Left lung (tissue), 10 donors: ENCODE data around the gene ATN1. TPM values are rescaled to one million over a fixed set of nuclear protein-coding genes. Genes with fewer than 3 reads are reported as not detected.

Experiments
- ATAC-seq: fragments of 200-7000 bp; cut with Tn5 transposase; one replicate; pipeline ENCODE4 v1.9.1; 2020; ENCODE audit warnings: moderate library complexity
- DNase-seq, 4 donors: peaks; one replicate each; pipeline ENCODE4 v3.0.0-alpha.2; 2013 to 2020
- H3K27ac ChIP-seq, 2 donors: fragments of 200-600 bp; sonication (generic) in 1 of 2; one replicate each; pipeline versions ENCODE4 v1.5.0 to v1.8.0; 2020 to 2021
- H3K27me3 ChIP-seq, 2 donors: fragments of 200-600 bp; sonication (generic) in 1 of 2; one replicate each; pipeline versions ENCODE4 v1.5.0 to v1.8.0; 2020 to 2021
- H3K36me3 ChIP-seq, 2 donors: fragments of 200-600 bp; sonication (generic) in 1 of 2; one replicate each; pipeline versions ENCODE4 v1.5.0 to v1.8.0; 2020 to 2021
- H3K4me1 ChIP-seq, 2 donors: fragments of 200-600 bp; one replicate each; pipeline ENCODE4 v1.8.0; 2021
- H3K4me3 ChIP-seq, 2 donors: fragments of 200-600 bp; sonication (generic) in 1 of 2; one replicate each; pipeline versions ENCODE4 v1.5.0 to v1.8.0; 2020 to 2021; ENCODE audit warnings: mild to moderate bottlenecking in 1 of 2
- H3K9me3 ChIP-seq, 2 donors: fragments of 200-600 bp; sonication (generic) in 1 of 2; one replicate each; pipeline versions ENCODE4 v1.5.0 to v1.8.0; 2020 to 2021
- intact Hi-C, 2 donors: fragments of 100-400 bp; cut with DNase I; formaldehyde crosslinking; loops; one replicate each; pipeline versions ENCODE4 v1.11.2 to v1.14.2; 2022
- polyA plus RNA-seq, 6 donors: library from polyadenylated mRNA; unstranded; fragments of 120-200 nt; gene quantifications; one replicate each; pipeline ENCODE4 v1.2.1, GENCODE V29; 2013; ENCODE audit not compliant: insufficient read length in 6 of 6
- total RNA-seq, 2 donors: library from RNA; stranded (reverse); fragmentation: NEBNext Ultra II Directional; extraction: Animal tissue kit (Norgen Biotek cat#: 25700); gene quantifications; one replicate each; pipeline ENCODE4 v1.2.1, GENCODE V29; 2021
- TF ChIP-seq, protein P1 (sequence below), 2 donors: fragments of 200-600 bp; sonication (generic) in 1 of 2; IDR thresholded peaks; one replicate each; pipeline versions ENCODE4 v1.5.0 to v1.8.0; 2021; ENCODE audit warnings: antibody characterized with exemption in 2 of 2
- donor health status: DM: no; HTN: yes; CAD: no.
- donor health status: DM: no; HTN: no; CAD: no.

The ATN1 gene
- total and polyA plus RNA-seq, 8 donors, result 94.9 to 134 (median 110) TPM

DNA sequence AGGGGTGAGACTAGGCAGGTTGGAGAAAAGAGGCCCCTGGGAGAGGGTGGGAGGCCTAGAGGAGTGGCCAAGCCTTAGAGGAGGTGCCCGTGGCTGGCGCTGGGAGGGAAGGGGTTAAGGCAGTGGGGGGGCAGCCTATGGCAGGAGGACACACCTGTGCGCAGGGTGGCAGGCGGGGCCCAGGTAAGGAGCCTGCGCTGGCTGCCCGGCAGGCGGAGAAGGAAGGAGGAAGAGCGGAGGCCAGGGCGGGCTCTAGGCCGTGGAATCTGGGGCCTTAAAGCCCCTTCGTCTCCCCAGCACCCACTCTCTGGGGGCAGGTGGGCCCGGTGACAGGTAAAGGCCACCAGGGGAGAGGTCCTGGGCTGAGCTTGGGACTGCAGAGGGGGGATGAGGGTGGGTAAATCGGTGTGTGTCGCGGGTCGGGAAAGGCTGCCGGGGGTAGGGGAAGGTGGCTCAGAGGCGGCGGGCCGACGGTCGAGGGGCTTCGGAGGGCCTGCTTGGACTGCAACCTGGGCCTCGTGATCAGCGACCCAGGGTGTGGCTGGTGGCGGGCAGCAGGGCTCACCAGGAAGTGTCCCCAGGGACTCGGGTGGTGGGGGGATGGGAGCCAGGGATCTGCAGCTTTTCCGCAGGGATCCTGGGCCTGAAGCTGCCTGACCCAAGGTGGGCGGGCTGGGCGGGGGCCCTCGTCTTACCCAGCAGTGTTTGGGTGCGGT is 35.4 kb downstream of the ATN1 start:
- intact Hi-C loops, result no loop called here
- peaks cover 31 to 86% of the 10 kb centered on the region in 2 donors for H3K4me1 ChIP-seq
- peak; percentile 78 for ATAC-seq
- H3K27ac ChIP-seq, result peak overlapping the region; percentile 83 to 93
- H3K27me3 ChIP-seq, result no peaks in the 10 kb centered on the region
- H3K4me3 ChIP-seq, result peak overlapping the region; percentile 33 to 47
- peaks cover 3 to 57% of the 10 kb centered on the region in 2 donors for H3K36me3 ChIP-seq
- H3K9me3 ChIP-seq, result no peaks in the 10 kb centered on the region
- DNase-seq, result peak in 3 of 4 donors; percentile 84 to 91 (median 87)
- TF ChIP-seq, protein P1, sequence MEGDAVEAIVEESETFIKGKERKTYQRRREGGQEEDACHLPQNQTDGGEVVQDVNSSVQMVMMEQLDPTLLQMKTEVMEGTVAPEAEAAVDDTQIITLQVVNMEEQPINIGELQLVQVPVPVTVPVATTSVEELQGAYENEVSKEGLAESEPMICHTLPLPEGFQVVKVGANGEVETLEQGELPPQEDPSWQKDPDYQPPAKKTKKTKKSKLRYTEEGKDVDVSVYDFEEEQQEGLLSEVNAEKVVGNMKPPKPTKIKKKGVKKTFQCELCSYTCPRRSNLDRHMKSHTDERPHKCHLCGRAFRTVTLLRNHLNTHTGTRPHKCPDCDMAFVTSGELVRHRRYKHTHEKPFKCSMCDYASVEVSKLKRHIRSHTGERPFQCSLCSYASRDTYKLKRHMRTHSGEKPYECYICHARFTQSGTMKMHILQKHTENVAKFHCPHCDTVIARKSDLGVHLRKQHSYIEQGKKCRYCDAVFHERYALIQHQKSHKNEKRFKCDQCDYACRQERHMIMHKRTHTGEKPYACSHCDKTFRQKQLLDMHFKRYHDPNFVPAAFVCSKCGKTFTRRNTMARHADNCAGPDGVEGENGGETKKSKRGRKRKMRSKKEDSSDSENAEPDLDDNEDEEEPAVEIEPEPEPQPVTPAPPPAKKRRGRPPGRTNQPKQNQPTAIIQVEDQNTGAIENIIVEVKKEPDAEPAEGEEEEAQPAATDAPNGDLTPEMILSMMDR (IDR thresholded peaks at IDR 0.05), result peak in 1 of 2 donors; percentile 17

DNA sequence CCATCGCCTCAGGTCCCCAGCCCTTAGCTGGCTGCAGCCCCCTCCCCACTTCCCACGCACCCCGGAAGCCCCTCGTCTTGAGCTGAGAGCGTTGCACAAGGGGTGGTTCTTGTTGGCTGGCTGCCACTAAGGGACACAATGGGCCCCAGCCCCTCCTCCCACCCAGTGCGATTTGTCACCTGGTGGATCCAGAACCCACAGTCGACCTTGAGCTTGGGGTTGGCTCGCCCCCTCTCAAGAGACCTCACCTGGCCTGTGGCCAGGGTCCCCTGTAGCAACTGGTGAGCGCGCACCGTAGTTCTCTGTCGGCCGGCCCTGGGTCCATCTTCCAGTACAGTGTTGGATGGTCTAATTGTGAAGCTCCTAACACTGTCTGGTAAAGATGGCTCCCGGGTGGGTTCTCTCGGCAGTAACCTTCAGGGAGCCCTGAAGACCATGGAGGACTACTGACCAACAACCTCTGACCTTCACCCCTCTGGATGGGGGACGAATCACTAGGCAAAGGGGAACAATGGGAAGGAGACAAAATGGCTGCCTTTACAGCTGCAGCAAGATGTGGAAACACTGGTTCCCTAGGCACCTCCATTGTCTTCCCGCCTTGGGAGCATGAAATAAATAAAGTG is 36.1 kb downstream of the ATN1 start:
- TF ChIP-seq, protein P1 (IDR thresholded peaks at IDR 0.05), result no peak
- intact Hi-C loops, result no loop called here
- peaks cover 35 to 86% of the 10 kb centered on the region in 2 donors for H3K4me1 ChIP-seq

DNA sequence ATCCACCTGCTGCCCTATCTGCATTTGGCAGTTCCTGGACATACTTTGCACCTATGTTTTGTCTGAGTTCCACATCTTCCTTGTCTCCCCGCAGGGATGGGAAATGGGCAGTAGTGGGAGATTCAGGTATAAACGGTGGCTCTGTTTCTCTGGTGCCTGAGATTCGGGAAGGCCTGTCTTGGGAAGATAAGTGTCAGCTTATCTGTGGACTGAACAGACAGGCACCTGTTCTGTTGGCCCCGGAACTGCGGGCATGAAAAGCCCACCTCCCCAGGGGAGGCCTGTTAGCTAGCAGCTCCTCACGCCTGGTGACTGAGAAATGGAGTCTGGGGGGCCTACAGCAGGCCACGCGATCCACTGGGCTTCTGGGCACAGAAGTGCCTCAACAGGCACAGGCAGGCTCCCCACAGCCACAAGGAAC is 36.9 kb downstream of the ATN1 start:
- peak overlapping the region; percentile 9 to 47 for H3K4me3 ChIP-seq
- H3K36me3 ChIP-seq, result peaks cover 3 to 58% of the 10 kb centered on the region in 2 donors
- DNase-seq (no peak), ATAC-seq (no peak)
- peaks cover 42 to 86% of the 10 kb centered on the region in 2 donors for H3K4me1 ChIP-seq
- H3K27ac ChIP-seq, result peak overlapping the region; percentile 83 to 93
- TF ChIP-seq, protein P1 (IDR thresholded peaks at IDR 0.05), result no peak
- no peaks in the 10 kb centered on the region for H3K27me3 ChIP-seq
- no peaks in the 10 kb centered on the region for H3K9me3 ChIP-seq
- intact Hi-C loops, result no loop called here

More for the DNA sequence above, 36.1 kb downstream of the ATN1 start:
- no peak for ATAC-seq
- Histone ChIP-seq H3K27ac (peak overlapping the region; percentile 83 to 93), H3K9me3 (no peaks in the 10 kb centered on the region), H3K4me3 (peak overlapping the region; percentile 33 to 47), H3K27me3 (no peaks in the 10 kb centered on the region), H3K36me3 (peaks cover 3 to 60% of the 10 kb centered on the region in 2 donors)
- no peak for DNase-seq

DNA sequence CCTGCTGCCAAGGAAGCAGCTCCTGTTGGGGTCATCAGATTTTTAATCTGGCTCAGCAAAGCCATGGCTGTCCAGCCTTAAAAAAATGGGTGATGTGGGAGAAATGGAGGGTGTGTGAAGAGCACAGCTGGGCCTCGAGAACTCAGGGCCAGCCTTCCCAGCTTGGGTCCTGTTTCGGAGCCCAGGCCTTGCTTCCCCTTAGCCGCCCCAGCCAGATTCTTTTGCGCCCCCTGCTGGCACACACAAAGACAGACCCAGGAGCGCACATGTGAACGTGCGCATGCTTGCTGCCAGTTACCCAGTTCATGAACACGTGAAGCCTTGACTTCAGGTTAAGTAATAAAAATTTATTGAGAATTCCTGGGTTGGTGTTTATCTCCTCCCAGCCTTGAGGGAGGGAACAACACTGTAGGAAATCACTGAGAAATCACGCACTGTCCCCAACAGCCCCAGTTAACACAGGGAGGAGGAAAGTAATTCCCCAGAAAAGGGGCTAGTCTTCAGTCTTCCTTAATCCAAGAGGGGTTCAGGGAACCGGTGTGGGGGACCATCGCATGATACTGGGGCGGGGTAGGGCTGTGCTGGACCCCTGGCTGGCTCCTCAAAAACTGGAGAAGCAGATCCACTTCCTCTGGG is 37.4 kb downstream of the ATN1 start:
- peaks cover 42 to 86% of the 10 kb centered on the region in 2 donors for H3K4me1 ChIP-seq
- no peaks in the 10 kb centered on the region for H3K9me3 ChIP-seq
- TF ChIP-seq, protein P1 (IDR thresholded peaks at IDR 0.05), result peak; percentile 76 to 96
- no peaks in the 10 kb centered on the region for H3K27me3 ChIP-seq
- intact Hi-C loops, result no loop called here
- H3K4me3 ChIP-seq, result peak overlapping the region in 1 of 2 donors; percentile 47
- DNase-seq (peak; percentile 77 to 95 (median 92)), ATAC-seq (peak; percentile 47)
- H3K27ac ChIP-seq, result peak overlapping the region; percentile 83 to 93
- H3K36me3 ChIP-seq, result peaks cover 3 to 53% of the 10 kb centered on the region in 2 donors

DNA sequence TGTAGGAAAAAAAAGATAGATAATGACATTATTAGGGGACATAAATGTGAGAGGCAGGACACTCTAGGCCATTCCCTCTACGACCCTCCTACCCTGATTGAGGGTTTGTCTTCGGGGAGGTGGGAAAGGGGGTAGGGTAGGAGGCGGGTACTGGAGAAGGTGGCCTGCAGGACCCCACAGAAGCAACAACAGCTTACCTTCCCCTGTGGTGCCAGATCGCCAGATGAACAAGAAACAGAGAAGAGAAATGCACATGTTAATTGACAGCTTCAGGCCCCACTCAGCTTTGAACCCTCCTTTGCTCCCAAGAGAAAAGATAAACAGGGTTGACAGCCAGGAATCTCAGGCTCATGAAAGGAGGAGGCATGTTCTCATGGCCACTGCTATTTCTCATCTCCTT is 38.0 kb downstream of the ATN1 start:
- intact Hi-C loops, result no loop called here
- ATAC-seq, result no peak

More for the DNA sequence above, 38.0 kb downstream of the ATN1 start:
- DNase-seq, result no peak
- Histone ChIP-seq H3K4me1 (peaks cover 38 to 81% of the 10 kb centered on the region in 2 donors), H3K36me3 (peaks cover 3 to 47% of the 10 kb centered on the region in 2 donors), H3K9me3 (no peaks in the 10 kb centered on the region), H3K27ac (peak overlapping the region in 1 of 2 donors; percentile 93), H3K4me3 (no peak overlapping the region), H3K27me3 (no peaks in the 10 kb centered on the region)
- TF ChIP-seq, protein P1 (IDR thresholded peaks at IDR 0.05), result no peak
